Large intestine (tissue), 3 donors: Measurements from ENCODE around the gene CD34. TPM values are rescaled to one million over a fixed set of nuclear protein-coding genes. Genes with fewer than 3 reads are reported as not detected.

Experiments used
- DNase-seq, 2 donors: peaks; one replicate each; pipeline versions ENCODE4 v3.0.0 to v3.0.0-alpha.2; 2013
- H3K27ac ChIP-seq: one replicate; pipeline ENCODE4 v1.5.1; 2013; ENCODE audit warnings: low read length
- H3K27me3 ChIP-seq: 2 replicates; pipeline ENCODE4 v1.6.1; 2013; ENCODE audit warnings: low read length; ENCODE audit not compliant: control insufficient read depth, insufficient read depth
- H3K36me3 ChIP-seq: 2 replicates; pipeline ENCODE4 v1.6.1; 2013; ENCODE audit warnings: low read length; ENCODE audit not compliant: control insufficient read depth, insufficient read depth
- H3K4me1 ChIP-seq: one replicate; pipeline ENCODE4 v1.6.1; 2013; ENCODE audit warnings: low read length; ENCODE audit not compliant: control insufficient read depth, insufficient read depth
- H3K4me3 ChIP-seq: one replicate; pipeline ENCODE4 v1.5.1; 2013; ENCODE audit warnings: low read length
- H3K9me3 ChIP-seq: one replicate; pipeline ENCODE4 v1.6.1; 2013; ENCODE audit warnings: mild to moderate bottlenecking, low read depth, low read length, moderate library complexity; ENCODE audit not compliant: control insufficient read depth
- WGBS: methylation state at CpG from one replicate; pipeline ENCODE4 v1.1.5; 2013; ENCODE audit warnings: low lambda C conversion rate; ENCODE audit not compliant: insufficient coverage; 5-methylcytosine and 5-hydroxymethylcytosine counted together
- polyA plus RNA-seq: library from polyadenylated mRNA; unstranded; fragments of 120-200 nt; gene quantifications from one replicate; pipeline ENCODE4 v1.2.1, GENCODE V29; 2013

The CD34 gene
- polyA plus RNA-seq, 1 donor = 33.1 TPM

DNA sequence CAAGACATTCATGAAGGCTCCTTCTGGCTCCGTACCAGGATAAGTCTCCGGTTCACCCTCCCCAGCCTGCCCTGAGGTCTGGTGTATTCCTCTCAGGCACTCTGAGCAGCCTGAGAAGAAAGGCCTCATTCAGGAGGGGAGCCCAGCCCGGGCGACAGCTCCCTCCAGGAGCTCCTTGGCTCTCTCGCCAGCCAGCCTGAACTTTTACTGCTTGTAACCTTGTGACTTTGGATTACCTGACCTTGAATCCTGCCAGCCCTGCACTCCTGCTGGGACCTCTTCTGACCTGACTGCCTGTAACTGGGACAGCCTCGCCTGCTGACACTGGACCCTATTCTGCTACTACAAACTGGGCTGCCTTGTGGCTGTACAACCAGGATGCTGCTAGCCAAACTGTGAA, 65.8 kb downstream of the CD34 start:
- peak in 1 of 2 donors; percentile 34 for DNase-seq
- Histone ChIP-seq H3K4me1 (peaks cover 18% of the 10 kb centered on the region), H3K27me3 (no peaks in the 10 kb centered on the region), H3K9me3 (no peaks in the 10 kb centered on the region), H3K36me3 (no peaks in the 10 kb centered on the region), H3K4me3 (no peak overlapping the region), H3K27ac (no peak overlapping the region)
- no CpG with 5 or more reads among the region's 6 CpGs for WGBS

DNA sequence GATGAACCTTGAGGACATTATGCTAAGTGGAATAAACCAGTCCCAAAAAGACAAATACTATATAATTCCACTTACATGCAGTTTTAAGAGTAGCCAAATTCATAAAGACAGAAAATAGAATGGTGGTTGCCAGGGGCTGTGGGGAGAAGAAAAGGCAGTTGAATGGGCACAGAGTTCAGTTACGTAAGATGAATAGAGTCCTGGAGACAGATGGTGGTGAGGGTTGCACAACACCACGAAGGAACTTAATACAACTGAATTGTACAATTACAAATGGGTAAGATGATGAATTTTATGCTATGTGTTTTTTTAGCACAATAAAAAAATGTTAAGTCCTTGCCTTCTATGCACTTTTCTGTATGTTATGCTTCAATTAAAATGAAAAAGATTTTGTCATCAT, 66.6 kb downstream of the CD34 start:
- Histone ChIP-seq H3K4me1 (peaks cover 14% of the 10 kb centered on the region), H3K27ac (no peak overlapping the region), H3K27me3 (no peaks in the 10 kb centered on the region), H3K9me3 (no peaks in the 10 kb centered on the region), H3K36me3 (no peaks in the 10 kb centered on the region), H3K4me3 (no peak overlapping the region)
- 86% methylated on average over 2 of the region's 2 CpGs for WGBS
- DNase-seq = no peak

DNA sequence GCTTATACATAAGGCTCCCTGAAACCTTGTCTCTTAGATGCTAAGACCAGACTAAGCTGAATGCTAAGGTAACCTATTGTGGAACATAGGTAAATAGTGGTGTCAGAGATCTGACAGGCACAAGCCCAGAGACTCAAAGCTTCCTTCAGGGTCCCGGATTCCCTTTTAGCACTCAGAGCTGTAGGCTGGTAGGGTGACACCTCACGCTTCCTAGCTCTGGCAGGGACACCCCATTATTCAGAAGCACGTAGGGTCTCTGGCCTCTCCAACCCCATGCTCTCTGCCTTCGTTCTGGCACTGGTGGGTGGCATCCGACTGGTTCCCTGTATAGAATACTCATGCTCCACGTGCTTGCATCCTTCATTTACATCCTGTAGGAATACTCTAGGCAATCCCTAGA, 68.4 kb downstream of the CD34 start:
- Histone ChIP-seq H3K4me3 (no peak overlapping the region), H3K9me3 (no peaks in the 10 kb centered on the region), H3K36me3 (no peaks in the 10 kb centered on the region), H3K27ac (no peak overlapping the region), H3K4me1 (no peaks in the 10 kb centered on the region), H3K27me3 (no peaks in the 10 kb centered on the region)
- DNase-seq = no peak
- WGBS = no CpG with 5 or more reads among the region's 6 CpGs

DNA sequence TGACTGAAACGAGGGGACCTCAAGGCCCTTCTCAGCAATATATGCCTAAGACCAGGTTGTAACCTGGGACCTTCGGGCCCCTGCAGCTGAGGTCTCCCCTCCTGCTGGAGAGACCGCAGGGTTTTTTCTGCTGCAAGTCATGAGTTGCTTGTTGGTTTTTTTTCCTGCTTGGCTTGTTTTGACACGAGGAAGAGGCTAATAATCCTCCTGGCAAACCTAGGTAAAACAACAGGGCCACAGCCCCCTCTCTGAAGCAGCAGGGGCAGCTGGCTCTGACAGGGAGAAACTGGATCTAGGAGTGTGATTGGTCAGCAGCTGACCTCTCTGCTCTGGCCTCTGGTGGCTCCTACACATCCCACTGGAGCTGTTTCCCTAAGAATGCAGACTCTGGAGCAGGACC, 69.0 kb downstream of the CD34 start:
- Histone ChIP-seq H3K36me3 (no peaks in the 10 kb centered on the region), H3K27me3 (no peaks in the 10 kb centered on the region), H3K9me3 (no peaks in the 10 kb centered on the region), H3K4me1 (peaks cover 2% of the 10 kb centered on the region), H3K4me3 (no peak overlapping the region), H3K27ac (no peak overlapping the region)
- WGBS = no CpG with 5 or more reads among the region's 4 CpGs
- DNase-seq = no peak

DNA sequence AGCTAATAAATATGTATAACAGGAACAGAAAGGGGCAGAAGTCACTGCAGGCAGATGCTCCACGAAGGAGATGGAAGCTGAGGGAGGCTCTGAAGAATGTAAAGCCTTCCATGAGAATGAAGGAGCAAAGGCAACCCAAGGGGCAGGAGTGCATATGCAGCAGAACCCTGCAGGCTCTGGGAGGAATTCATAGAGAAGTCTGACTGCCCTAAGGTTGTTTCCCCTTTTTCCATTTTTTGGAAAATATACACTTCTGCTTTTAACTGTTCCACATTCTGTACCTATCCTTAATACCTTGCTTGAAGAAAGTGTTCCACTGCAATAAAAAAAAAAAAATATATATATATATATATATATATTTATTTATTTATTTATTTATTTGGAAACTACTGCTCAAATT, 69.6 kb downstream of the CD34 start:
- H3K4me1 ChIP-seq = peaks cover 8% of the 10 kb centered on the region
- H3K27me3 ChIP-seq = no peaks in the 10 kb centered on the region
- no peak overlapping the region for H3K4me3 ChIP-seq
- no peaks in the 10 kb centered on the region for H3K36me3 ChIP-seq
- no peaks in the 10 kb centered on the region for H3K9me3 ChIP-seq
- WGBS = no CpG with 5 or more reads among the region's 1 CpG
- no peak for DNase-seq
- no peak overlapping the region for H3K27ac ChIP-seq

DNA sequence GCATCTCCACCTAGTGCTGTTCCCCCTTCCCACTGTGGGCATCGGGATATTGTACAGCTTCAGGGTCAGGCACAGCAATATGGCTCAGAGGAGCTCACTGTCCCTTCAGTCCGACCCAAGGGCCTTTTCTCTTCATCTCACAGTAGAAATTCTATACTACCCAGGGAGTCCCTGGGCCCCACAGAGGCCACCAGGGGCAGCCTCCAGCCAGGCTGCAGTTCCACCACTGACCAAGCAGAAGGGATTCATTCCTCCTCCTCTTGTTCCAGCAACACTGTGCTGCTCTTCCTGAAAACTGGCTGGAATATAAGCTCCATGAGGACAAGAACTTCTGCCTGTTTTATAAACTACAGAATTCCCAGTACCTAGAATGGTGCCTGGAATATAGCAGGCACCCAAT, 70.5 kb downstream of the CD34 start:
- Histone ChIP-seq H3K27ac (no peak overlapping the region), H3K4me1 (peaks cover 10% of the 10 kb centered on the region)

DNA sequence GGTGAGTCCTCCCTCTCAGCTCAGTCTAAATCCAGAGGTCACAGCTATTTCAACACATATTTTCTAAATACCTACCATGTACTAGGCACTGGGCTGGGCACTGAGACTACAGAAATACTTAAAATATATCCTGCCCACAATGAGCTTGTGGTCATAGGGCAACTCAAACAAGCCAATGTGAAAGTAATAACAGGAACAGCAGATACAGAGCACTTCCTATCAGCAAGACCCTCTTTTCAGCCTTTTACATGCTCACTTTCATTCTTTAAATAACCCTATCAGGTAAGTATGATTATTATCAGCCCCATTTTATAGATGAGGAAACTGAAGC, 71.9 kb downstream of the CD34 start:
- peaks cover 10% of the 10 kb centered on the region for H3K4me1 ChIP-seq
- H3K4me3 ChIP-seq = no peak overlapping the region
- no peak overlapping the region for H3K27ac ChIP-seq
- no peak for DNase-seq
- H3K27me3 ChIP-seq = no peaks in the 10 kb centered on the region
- peaks cover 3% of the 10 kb centered on the region for H3K36me3 ChIP-seq
- H3K9me3 ChIP-seq = no peaks in the 10 kb centered on the region

More for the DNA sequence above, 70.5 kb downstream of the CD34 start:
- Histone ChIP-seq H3K9me3 (no peaks in the 10 kb centered on the region), H3K36me3 (peaks cover 3% of the 10 kb centered on the region), H3K27me3 (no peaks in the 10 kb centered on the region), H3K4me3 (no peak overlapping the region)
- DNase-seq = no peak
- WGBS = no CpG with 5 or more reads among the region's 2 CpGs

DNA sequence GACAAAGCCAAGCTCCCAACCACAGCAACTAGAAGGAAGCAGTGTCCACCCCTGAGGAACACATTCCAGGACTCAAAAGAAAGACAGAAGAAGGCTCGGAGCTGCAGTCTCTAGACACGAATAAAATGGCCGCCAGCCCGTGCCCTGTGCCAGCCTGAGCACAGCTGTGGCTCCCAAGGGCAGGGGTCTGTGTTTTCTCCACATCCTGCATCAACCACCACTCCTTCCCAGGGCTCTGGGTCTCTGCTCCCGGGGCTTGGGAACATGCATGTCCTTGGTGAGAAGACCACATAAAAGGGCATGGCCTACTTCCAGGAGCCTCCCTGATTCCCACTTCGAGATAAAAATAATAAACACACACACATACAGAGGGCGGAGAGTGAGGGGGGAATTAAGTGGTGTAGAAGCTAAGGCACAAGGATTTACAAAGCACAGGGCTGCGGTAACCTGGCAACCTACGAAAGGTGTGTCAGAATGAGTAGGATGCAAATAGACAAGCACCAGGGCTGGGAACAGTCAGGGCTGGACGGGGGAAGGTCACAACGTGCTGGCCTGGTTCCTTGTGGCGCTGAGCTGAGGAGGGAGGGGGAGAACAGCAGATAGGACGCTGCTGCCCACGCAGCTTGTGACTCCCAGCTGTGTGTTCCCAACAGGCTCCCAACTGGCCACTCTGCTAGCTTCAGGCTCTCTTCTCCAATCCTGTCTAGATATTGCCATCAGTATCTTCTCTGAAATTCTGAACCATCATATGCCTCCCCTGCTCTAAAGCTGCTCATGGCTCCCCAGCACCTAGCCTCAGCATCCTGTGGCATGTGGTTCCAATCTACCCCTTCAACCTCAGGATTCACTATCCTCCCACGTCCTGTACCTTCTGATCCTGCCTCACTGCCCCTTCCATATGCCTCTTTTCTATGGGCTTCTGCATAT, 72.5 kb downstream of the CD34 start:
- H3K27ac ChIP-seq = no peak overlapping the region
- no peaks in the 10 kb centered on the region for H3K27me3 ChIP-seq
- DNase-seq = peak in 1 of 2 donors; percentile 40

DNA sequence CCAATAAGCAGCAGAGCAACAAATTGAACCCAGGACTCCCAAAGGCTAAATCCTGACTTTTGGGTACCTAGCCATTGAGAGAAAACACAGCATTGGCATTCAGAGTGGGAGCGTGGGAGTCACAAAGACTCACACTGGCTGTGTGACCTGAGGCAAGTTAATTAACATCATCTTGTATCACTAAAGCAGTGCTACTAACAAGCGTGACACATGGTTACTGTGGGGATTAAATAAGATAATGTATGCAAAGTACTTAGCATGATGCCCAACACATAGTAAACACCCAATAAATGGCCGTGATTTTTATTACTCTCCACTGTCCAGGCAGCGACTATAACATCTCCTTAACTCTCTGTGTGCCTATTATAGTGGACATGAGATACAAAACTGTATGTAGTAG, 73.3 kb downstream of the CD34 start:
- DNase-seq = no peak
- Histone ChIP-seq H3K27me3 (no peaks in the 10 kb centered on the region), H3K36me3 (peaks cover 3% of the 10 kb centered on the region), H3K9me3 (no peaks in the 10 kb centered on the region), H3K4me3 (no peak overlapping the region), H3K4me1 (peaks cover 10% of the 10 kb centered on the region), H3K27ac (no peak overlapping the region)
- no CpG with 5 or more reads among the region's 4 CpGs for WGBS

More for the DNA sequence above, 72.5 kb downstream of the CD34 start:
- WGBS = no CpG with 5 or more reads among the region's 15 CpGs
- H3K36me3 ChIP-seq = peaks cover 3% of the 10 kb centered on the region
- H3K4me1 ChIP-seq = peaks cover 10% of the 10 kb centered on the region
- no peak overlapping the region for H3K4me3 ChIP-seq
- no peaks in the 10 kb centered on the region for H3K9me3 ChIP-seq

DNA sequence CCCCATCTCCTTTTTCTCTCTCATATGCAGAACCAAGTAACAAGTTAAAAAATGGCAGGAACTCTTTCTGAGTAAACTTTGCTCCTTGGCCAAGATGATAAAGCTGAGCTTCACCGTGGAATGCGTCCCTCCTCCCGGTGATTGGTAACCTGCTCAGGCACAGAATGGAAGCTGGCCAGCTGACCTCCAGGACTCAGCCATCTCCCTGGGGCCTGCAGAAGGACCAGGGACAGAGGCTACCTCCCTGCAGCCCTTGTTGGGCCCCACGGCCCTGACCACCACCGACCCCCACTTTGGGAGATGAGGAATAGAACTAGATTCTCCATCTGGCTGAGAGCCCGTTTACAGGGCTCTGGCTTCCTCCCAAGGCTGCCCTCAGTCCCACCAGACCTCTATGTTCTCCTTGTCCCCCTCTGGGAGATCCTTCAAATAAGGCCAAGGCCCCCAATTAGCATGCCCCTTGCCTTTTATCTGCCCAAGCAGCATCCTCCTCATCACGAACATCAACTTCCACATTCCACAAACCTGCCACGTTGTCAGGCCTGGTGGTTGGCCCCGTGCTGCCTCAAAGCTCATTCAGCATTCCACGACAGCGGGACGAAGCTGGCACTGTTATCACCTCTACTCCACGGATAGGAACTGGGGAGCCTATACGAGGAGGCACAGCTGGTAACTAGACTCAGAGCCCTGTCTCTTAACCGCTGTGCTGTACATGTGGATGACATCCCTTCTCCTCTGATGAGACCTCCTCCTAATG, 74.2 kb downstream of the CD34 start:
- Histone ChIP-seq H3K36me3 (peaks cover 3% of the 10 kb centered on the region), H3K27me3 (no peaks in the 10 kb centered on the region), H3K4me3 (no peak overlapping the region), H3K27ac (no peak overlapping the region), H3K9me3 (no peaks in the 10 kb centered on the region), H3K4me1 (peaks cover 10% of the 10 kb centered on the region)
- peak in 1 of 2 donors; percentile 51 for DNase-seq
- no CpG with 5 or more reads among the region's 15 CpGs for WGBS
